Stimulated activated CD4-positive, alpha-beta T cell treated with anti-CD3 and anti-CD28 coated beads, Interleukin-1b, Interleukin-23, amount 100 ng/mL, for 4 hours (primary cell): Measurements from ENCODE around the gene FLII.
"Not testable (repeated sequence)": the region's sequence is repeated elsewhere in the genome, so short reads cannot be mapped to it uniquely, and the experiment has no call there.

Experiments used
- DNase-seq, 2 donors: peaks; one replicate each; pipeline ENCODE4 v3.0.0-alpha.2; 2020; ENCODE audit warnings: low read depth in 2 of 2

The FLII gene

GRCh38 chr17:18258356-18259038 is at the start of gene FLII:
Gene FLII (minus strand): TSS chr17:18258738. CDS start chr17:18258690, 48 bp downstream.
- peak; percentile 31 to 65 for DNase-seq

- DNase-seq = not testable (repeated sequence)
Observed at GRCh38 chr17:18303206-18303605, 44.7 kb upstream of the FLII start.

- DNase-seq = no peak
Observed at GRCh38 chr17:18300725-18301480, 42.4 kb upstream of the FLII start.

GRCh38 chr17:18298061-18298460 is 39.5 kb upstream of the FLII start:
- not testable (repeated sequence) for DNase-seq

- DNase-seq = no peak
Observed at GRCh38 chr17:18291718-18292540, 33.4 kb upstream of the FLII start.

- DNase-seq = no peak
Observed at GRCh38 chr17:18285296-18285695, 26.8 kb upstream of the FLII start.

GRCh38 chr17:18281788-18282187 is 23.2 kb upstream of the FLII start:
- no peak for DNase-seq

- no peak for DNase-seq
Observed at GRCh38 chr17:18280766-18281371, 22.3 kb upstream of the FLII start.

- no peak for DNase-seq
Observed at GRCh38 chr17:18280249-18280648, 21.7 kb upstream of the FLII start.

GRCh38 chr17:18278867-18279266 is 20.3 kb upstream of the FLII start:
- no peak for DNase-seq

GRCh38 chr17:18277076-18277475 is 18.5 kb upstream of the FLII start:
- DNase-seq = no peak

GRCh38 chr17:18270046-18270931 is 11.8 kb upstream of the FLII start:
- no peak for DNase-seq

GRCh38 chr17:18267927-18268711 is 9.6 kb upstream of the FLII start:
- no peak for DNase-seq

- no peak for DNase-seq
Observed at GRCh38 chr17:18267366-18267765, 8.8 kb upstream of the FLII start.

- DNase-seq = no peak
Observed at GRCh38 chr17:18263885-18264682, 5.5 kb upstream of the FLII start.

GRCh38 chr17:18262641-18263040 is 4.1 kb upstream of the FLII start:
- no peak for DNase-seq

GRCh38 chr17:18262111-18262510 is 3.6 kb upstream of the FLII start:
- DNase-seq = no peak

- DNase-seq = no peak
Observed at GRCh38 chr17:18261659-18262058, 3.1 kb upstream of the FLII start.

GRCh38 chr17:18261146-18261515 is 2.6 kb upstream of the FLII start:
- DNase-seq = peak in 1 of 2 donors; percentile 12
